LNCaP clone FGC (cell line): Measurements from ENCODE around the gene RASSF8.

Experiments used
- DNase-seq: peaks from one replicate; pipeline ENCODE4 v3.0.0-alpha.2; 2011; ENCODE audit warnings: low read depth
- H3K4me3 ChIP-seq: 2 replicates; pipeline ENCODE4 v1.5.1; 2011; ENCODE audit warnings: mild to moderate bottlenecking, low read depth, low read length, control low read depth
- TF ChIP-seq, protein P1 (sequence below): IDR thresholded peaks from 2 replicates; pipeline ENCODE4 v1.5.1; 2012; ENCODE audit warnings: mild to moderate bottlenecking; ENCODE audit not compliant: control insufficient read depth, insufficient read depth; ENCODE audit errors: extremely low read depth

RASSF8 gene

DNA sequence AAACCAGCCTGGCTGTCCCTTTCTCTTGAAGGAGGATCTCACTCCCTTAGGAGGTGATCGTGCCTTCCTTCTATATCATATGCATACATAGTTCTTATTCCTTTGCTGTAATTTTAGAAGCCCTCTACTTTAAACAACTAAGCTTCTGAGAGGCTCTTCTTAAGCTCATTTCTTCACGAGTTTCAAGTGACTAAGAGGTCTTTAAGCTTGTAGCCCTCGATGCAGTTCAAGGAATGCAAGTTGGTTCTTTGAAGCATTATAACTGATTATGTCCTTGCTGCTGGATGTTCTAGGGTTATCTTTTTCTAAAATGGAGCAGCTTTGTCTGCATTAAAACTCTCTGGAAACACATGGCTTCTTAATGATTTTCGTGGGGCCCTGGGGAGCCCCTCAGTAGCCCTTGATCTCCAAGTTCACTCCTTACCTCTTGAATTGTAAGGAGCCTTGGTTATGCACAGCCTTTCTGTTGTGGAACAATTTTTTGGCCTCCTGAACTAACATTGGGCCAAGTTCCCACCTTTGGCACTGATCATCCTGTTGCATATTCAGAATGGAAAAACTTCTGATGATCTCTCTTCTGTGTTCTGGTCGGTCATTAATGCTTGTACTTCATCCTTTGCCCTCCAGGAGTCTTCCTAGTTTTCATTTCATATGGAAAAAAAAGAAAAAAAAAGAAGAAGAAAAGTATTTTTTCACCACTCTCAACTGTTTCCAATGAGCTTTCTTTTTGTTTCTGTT is 12.6 kb downstream of the RASSF8 start:
- no peak for DNase-seq
- no peak overlapping the region for H3K4me3 ChIP-seq
- TF ChIP-seq, protein P1, sequence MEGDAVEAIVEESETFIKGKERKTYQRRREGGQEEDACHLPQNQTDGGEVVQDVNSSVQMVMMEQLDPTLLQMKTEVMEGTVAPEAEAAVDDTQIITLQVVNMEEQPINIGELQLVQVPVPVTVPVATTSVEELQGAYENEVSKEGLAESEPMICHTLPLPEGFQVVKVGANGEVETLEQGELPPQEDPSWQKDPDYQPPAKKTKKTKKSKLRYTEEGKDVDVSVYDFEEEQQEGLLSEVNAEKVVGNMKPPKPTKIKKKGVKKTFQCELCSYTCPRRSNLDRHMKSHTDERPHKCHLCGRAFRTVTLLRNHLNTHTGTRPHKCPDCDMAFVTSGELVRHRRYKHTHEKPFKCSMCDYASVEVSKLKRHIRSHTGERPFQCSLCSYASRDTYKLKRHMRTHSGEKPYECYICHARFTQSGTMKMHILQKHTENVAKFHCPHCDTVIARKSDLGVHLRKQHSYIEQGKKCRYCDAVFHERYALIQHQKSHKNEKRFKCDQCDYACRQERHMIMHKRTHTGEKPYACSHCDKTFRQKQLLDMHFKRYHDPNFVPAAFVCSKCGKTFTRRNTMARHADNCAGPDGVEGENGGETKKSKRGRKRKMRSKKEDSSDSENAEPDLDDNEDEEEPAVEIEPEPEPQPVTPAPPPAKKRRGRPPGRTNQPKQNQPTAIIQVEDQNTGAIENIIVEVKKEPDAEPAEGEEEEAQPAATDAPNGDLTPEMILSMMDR, result no peak

GRCh38 chr12:25971654-25972041 is 13.2 kb downstream of the RASSF8 start:
- TF ChIP-seq, protein P1, result no peak
- no peak for DNase-seq
- H3K4me3 ChIP-seq, result no peak overlapping the region

DNA sequence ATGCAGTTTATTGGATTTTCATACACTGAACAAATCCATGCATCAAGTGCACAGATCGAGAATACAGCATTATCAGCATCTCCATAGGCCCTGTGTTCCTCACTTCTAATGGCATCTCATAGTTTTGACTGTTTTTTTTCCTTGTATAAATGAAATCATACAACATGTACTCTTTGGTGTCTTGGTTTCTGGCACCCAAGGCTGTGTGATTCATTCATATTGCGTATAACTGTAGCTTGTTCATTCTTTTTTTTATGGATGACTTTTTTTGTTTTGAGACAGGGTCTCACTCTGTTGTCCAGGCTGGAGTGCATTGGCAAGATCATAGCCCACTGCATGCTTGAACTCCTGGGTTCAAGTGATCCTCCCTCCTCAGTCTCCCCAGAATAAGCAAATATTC is 14.3 kb downstream of the RASSF8 start:
- no peak overlapping the region for H3K4me3 ChIP-seq
- DNase-seq, result no peak
- TF ChIP-seq, protein P1, result no peak

DNA sequence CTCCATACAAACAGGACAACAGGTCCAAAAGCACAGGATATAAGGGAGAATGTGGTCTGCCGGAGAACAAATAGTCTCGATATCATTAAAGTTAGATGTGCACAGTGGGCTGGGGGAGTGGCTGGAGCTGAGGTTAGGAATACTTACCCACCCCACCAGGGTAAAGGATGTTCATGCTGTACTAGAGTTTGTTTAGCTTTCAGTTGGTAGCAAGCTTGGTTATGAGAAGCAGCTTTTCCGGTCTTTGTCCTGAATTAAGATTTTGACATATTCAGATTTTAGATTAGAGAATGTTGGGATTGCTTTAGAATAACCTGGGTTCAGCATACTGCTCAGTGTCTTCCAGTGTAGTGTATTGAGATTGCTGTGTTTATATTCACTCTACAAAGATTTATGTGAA is 16.7 kb downstream of the RASSF8 start:
- TF ChIP-seq, protein P1, result no peak
- no peak overlapping the region for H3K4me3 ChIP-seq

DNA sequence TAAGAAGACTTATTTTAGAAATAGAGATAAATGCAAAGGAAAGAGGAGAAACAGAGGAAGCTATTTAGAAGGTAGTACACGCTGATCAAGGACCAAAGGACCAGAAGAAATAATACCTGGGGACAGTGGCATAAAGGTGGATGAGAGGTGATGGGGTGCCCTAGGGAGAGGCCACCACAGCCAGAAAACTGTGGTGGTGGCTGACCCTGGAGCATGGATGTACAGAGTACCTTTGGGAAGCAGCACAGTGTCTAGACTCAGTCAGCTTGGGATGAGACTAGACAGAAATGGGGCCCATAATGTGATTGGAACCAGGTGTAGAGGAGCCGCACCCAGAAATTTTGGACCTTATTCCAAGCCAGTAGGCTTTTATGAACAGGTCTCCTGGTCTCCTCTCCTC is 17.2 kb downstream of the RASSF8 start:
- no peak overlapping the region for H3K4me3 ChIP-seq
- TF ChIP-seq, protein P1, result no peak
- DNase-seq, result no peak

More for the DNA sequence above, 16.7 kb downstream of the RASSF8 start:
- no peak for DNase-seq

GRCh38 chr12:25976289-25976688 is 17.8 kb downstream of the RASSF8 start:
- no peak overlapping the region for H3K4me3 ChIP-seq
- TF ChIP-seq, protein P1, result no peak
- no peak for DNase-seq

DNA sequence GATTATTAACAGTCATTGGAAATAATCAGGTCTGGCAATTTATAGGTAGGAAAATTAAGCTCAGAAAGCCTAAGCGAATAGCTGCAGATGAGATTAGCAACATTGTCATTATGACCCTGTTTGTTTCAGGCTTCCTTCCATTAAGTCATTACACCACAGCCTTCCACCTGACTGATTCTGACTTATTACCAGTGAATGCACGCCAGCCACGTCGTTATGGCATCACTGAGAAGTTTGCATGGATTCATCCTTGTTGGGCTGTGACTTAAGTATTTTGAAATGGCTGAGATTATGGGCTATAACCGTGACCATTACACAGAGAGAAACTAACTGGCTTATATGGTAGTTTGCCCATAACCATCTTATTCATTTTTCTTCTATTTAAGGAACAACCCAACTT is 18.6 kb downstream of the RASSF8 start:
- TF ChIP-seq, protein P1, result no peak
- no peak overlapping the region for H3K4me3 ChIP-seq
- DNase-seq, result no peak
